B cell (primary cell): ENCODE data around the gene ZNF273.
"Not testable (repeated sequence)": the region's sequence is repeated elsewhere in the genome, so short reads cannot be mapped to it uniquely, and the experiment has no call there.

Experiments
- CTCF ChIP-seq: fragments of 200-600 bp; IDR thresholded peaks from one replicate; pipeline ENCODE4 v1.8.0; 2022; ENCODE audit warnings: antibody characterized with exemption, mild to moderate bottlenecking
- EZH2 ChIP-seq: IDR thresholded peaks from 2 replicates; pipeline ENCODE4 v1.6.1; 2012; ENCODE audit warnings: borderline replicate concordance, low read depth, mild to moderate bottlenecking, moderate library complexity, low read length; ENCODE audit not compliant: insufficient read depth, poor library complexity, severe bottlenecking

- not testable (repeated sequence) for TF ChIP-seq CTCF, EZH2
Measured at GRCh38 chr7:64940021-64940420, 36.9 kb downstream of the ZNF273 start.
